Right lobe of liver (tissue), 4 donors: ENCODE data around the gene ABCD4.

Experiments
- POLR2A ChIP-seq: fragments of 450-650 bp; IDR thresholded peaks from one replicate; pipeline ENCODE4 v1.6.1; 2017; ENCODE audit warnings: antibody characterized with exemption, mild to moderate bottlenecking
- TF ChIP-seq, protein P1 (sequence below), 4 donors: fragments of 200-600 bp in 3 of 4; fragments of 450-650 bp in 1 of 4; IDR thresholded peaks; one replicate each; pipeline versions ENCODE4 v1.5.1 to v1.8.0; 2016 to 2022; ENCODE audit warnings: antibody characterized with exemption in 4 of 4, mild to moderate bottlenecking in 2 of 4
- donor health status: DM: no; HTN: no; CAD: no.
- donor health status: DM: no; HTN: no; CAD: no.
- donor health status: DM: no; HTN: yes; CAD: no.

DNA sequence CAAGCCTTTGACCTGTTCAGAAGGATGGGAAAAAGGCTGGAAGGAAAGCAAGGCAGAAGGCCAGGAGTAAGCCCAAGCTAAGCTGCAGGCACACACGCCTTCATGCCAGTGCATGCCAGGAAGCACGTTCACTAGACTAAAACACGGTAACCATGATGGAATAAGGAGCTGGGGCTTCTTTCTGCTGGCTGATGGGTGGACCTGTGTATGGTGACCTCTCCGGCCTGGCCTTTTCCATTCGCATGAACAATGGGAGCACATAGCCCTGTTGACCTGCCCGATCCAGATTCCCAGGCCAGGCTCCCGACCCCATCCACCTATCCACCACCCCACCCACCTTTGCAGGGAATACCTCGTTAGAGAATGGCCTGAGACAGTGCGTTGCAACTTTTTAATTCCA, 40.7 kb downstream of the ABCD4 start:
- TF ChIP-seq, protein P1, sequence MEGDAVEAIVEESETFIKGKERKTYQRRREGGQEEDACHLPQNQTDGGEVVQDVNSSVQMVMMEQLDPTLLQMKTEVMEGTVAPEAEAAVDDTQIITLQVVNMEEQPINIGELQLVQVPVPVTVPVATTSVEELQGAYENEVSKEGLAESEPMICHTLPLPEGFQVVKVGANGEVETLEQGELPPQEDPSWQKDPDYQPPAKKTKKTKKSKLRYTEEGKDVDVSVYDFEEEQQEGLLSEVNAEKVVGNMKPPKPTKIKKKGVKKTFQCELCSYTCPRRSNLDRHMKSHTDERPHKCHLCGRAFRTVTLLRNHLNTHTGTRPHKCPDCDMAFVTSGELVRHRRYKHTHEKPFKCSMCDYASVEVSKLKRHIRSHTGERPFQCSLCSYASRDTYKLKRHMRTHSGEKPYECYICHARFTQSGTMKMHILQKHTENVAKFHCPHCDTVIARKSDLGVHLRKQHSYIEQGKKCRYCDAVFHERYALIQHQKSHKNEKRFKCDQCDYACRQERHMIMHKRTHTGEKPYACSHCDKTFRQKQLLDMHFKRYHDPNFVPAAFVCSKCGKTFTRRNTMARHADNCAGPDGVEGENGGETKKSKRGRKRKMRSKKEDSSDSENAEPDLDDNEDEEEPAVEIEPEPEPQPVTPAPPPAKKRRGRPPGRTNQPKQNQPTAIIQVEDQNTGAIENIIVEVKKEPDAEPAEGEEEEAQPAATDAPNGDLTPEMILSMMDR (IDR thresholded peaks at IDR 0.05): no peak
- TF ChIP-seq POLR2A: no peak
